Activated CD4-positive, alpha-beta memory T cell treated with anti-CD3 and anti-CD28 coated beads, Interleukin-2, amount 10 ng/mL, durations not matched to agents 7 days and 5 days (primary cell): ENCODE measurements around the gene TMC4. TPM values are rescaled to one million over a fixed set of nuclear protein-coding genes. Genes with fewer than 3 reads are reported as not detected.
"Not testable (repeated sequence)": the region's sequence is repeated elsewhere in the genome, so short reads cannot be mapped to it uniquely, and the experiment has no call there.

Source experiments
- CTCF ChIA-PET: fragments of 350-600 bp; sonication (Branson Sonifier 250); formaldehyde crosslinking; loops from one replicate; lab custom pipeline; 2021; ENCODE audit warnings: antibody characterized with exemption, inconsistent platforms; lab: Charles Lee
- POLR2A ChIA-PET: fragments of 350-600 bp; sonication (Branson Sonifier 250); formaldehyde crosslinking; loops from one replicate; lab custom pipeline; 2021; ENCODE audit warnings: antibody characterized with exemption; lab: Charles Lee
- DNase-seq: peaks from one replicate; pipeline ENCODE4 v3.0.0-alpha.2; 2020
- H3K27ac Mint-ChIP-seq: one replicate; pipeline ENCODE4 v1.8.0; 2021; ENCODE audit warnings: mild to moderate bottlenecking, mixed read lengths
- H3K27me3 Mint-ChIP-seq: one replicate; pipeline ENCODE4 v1.8.0; 2021; ENCODE audit warnings: mixed read lengths
- H3K36me3 Mint-ChIP-seq: one replicate; pipeline ENCODE4 v1.8.0; 2021; ENCODE audit warnings: low read depth, mixed read lengths
- H3K4me1 Mint-ChIP-seq: one replicate; pipeline ENCODE4 v1.8.0; 2021; ENCODE audit warnings: mixed read lengths
- H3K4me3 Mint-ChIP-seq: one replicate; pipeline ENCODE4 v1.8.0; 2021; ENCODE audit warnings: mild to moderate bottlenecking, mixed read lengths
- H3K9me3 Mint-ChIP-seq: one replicate; pipeline ENCODE4 v1.8.0; 2021; ENCODE audit warnings: mixed read lengths
- total RNA-seq, 2 experiments: library from RNA; stranded (reverse); gene quantifications; one replicate each; pipeline ENCODE4 v1.2.3, GENCODE V29; 2021

The TMC4 gene
- total RNA-seq, 2 experiments from 2014 or later: 2.8 to 3.2 TPM

DNA sequence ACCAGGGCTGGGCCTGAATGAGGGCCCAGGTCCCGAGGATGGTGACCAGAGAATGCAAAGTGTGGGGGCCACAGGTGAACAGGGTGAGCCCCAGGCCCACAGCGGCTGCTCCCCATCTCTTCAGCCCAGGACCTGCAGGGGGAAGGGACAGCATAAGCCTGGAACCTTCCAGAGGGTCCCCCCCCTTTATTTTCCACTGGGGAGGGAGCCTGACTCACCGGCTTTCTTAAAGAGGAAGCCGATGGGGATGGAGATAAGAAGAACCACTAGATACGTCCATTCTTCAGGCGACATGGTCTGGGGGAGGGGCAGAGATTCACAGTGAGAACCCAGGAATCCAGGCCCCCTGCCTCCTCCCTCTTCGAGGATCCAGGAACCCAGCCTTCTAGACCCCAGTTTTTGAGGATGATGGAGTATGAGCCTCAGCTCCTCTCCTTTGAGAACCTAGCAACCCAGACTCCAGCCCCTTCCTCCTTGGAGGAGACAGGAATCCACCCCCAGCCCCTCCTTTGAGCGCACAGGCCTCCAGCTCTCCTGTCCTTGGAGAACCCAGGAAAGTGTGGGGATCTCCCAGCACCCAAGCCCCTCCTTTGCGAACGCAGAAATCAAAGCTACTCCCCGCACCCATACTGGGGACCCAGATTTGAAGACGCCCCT lies 15.4 kb upstream of the TMC4 start:
- CTCF ChIA-PET: interaction anchor here (1.2 to 5.4 kb wide), 8 partner anchors 12 to 194 kb away, joined by 3 to 43 read pairs (median 10); partner anchors contain the start of genes CNOT3, LENG1 and RPS9
- H3K27me3 Mint-ChIP-seq: no peaks in the 10 kb centered on the region
- H3K4me3 Mint-ChIP-seq: peak overlapping the region; percentile 85
- no peaks in the 10 kb centered on the region for H3K9me3 Mint-ChIP-seq
- peaks cover 38% of the 10 kb centered on the region for H3K36me3 Mint-ChIP-seq
- peak overlapping the region; percentile 87 for H3K27ac Mint-ChIP-seq
- DNase-seq: peak; percentile 76
- H3K4me1 Mint-ChIP-seq: peaks cover 42% of the 10 kb centered on the region
- POLR2A ChIA-PET: interaction anchor here (0.7 to 7.8 kb wide), 10 partner anchors 12 to 203 kb away, joined by 3 to 169 read pairs (median 6); partner anchors contain the start of genes CNOT3 and RPS9

DNA sequence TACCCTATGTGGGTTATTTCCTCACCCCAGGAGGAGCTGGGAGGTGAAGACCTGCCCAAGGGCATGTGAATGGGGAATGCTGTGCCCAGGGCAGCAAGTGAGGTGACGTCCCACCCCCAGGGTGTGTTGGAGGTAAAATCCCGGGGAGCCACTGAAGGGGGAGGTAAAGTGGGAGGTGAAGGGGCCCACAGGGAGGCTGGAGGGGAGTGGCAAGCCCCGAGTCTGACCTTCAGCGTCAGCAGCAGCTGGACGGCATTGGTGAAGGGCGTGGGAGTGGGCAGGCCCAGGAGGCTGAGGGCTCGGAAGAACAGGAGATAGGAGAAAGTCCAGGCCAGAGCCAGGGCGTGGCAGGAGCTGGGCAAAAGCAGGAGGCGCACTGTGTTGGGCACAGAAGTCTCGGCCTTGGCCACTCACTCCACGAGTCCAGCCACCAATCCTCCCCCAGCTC lies 14.0 kb upstream of the TMC4 start:
- Mint-ChIP-seq H3K4me1 (peaks cover 29% of the 10 kb centered on the region), H3K9me3 (no peaks in the 10 kb centered on the region), H3K36me3 (peaks cover 36% of the 10 kb centered on the region), H3K4me3 (peak overlapping the region; percentile 85), H3K27ac (peak overlapping the region; percentile 44), H3K27me3 (no peaks in the 10 kb centered on the region)
- no peak for DNase-seq
- ChIA-PET POLR2A (interaction anchor here (1.1 to 7.8 kb wide), 5 partner anchors 14 to 72 kb away, joined by 3 to 169 read pairs (median 4); partner anchors contain the start of genes CNOT3 and RPS9), CTCF (interaction anchor here (2.9 to 5.4 kb wide), 3 partner anchors 13 to 79 kb away, joined by 16 to 43 read pairs (median 33); partner anchors contain the start of gene RPS9)

DNA sequence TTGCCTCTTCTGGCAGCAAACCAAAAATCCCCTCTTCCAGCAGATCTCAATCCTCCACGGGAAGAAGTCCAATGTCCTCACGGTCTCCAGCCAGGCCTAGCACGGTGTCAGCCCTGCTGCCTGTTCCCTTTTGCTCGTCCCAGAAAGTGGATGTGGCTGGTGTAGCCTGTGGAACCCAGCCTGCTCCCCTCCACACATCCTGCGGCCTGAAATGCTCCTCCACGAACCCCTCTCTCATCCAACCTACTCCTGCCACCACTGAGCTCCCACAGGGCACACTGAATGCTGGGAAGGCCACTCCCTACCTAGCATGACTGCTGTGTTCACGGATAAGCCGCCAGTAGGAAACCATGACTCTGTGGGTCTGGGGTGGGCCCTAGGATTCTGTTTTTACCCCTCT lies 13.4 kb upstream of the TMC4 start:
- H3K27me3 Mint-ChIP-seq: no peaks in the 10 kb centered on the region
- no peak overlapping the region for H3K4me3 Mint-ChIP-seq
- DNase-seq: no peak
- peaks cover 34% of the 10 kb centered on the region for H3K36me3 Mint-ChIP-seq
- no peak overlapping the region for H3K27ac Mint-ChIP-seq
- ChIA-PET CTCF (no interaction called here), POLR2A (interaction anchor here (1.1 to 7.8 kb wide), 4 partner anchors 13 to 72 kb away, joined by 3 to 169 read pairs (median 3); partner anchors contain the start of genes RPS9 and TMC4)
- peaks cover 24% of the 10 kb centered on the region for H3K4me1 Mint-ChIP-seq
- no peaks in the 10 kb centered on the region for H3K9me3 Mint-ChIP-seq

DNA sequence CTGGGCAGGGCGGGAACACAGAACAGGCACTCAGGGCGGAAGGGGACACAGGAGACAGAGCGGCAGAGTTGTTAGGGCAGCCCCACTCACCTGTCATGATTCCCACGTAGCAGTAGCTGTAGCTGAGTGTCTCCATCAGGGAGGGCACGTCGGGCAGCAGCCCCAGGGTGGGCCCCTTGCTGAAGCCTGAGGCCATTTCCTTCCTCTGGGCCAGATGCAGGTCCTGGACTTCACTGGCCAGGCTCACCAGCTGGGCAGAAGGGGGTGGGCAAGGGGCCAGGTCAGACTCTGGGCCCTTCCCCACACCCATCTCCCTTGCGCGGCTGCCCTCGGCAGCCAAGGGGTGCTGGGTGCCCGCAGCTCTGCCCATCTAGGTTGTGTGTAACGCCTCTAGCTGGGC lies 10.5 kb upstream of the TMC4 start:
- H3K36me3 Mint-ChIP-seq: peaks cover 40% of the 10 kb centered on the region
- H3K4me3 Mint-ChIP-seq: no peak overlapping the region
- H3K4me1 Mint-ChIP-seq: peaks cover 24% of the 10 kb centered on the region
- ChIA-PET CTCF (interaction anchor here (1.6 kb wide), 1 partner anchor 15 kb away, joined by 5 read pairs; no protein-coding TSS in a partner anchor), POLR2A (no interaction called here)
- no peaks in the 10 kb centered on the region for H3K9me3 Mint-ChIP-seq
- no peak overlapping the region for H3K27ac Mint-ChIP-seq
- DNase-seq: no peak
- H3K27me3 Mint-ChIP-seq: no peaks in the 10 kb centered on the region

GRCh38 chr19:54181894-54182293 lies 8.9 kb upstream of the TMC4 start:
- H3K4me1 Mint-ChIP-seq, H3K27me3 Mint-ChIP-seq, H3K27ac Mint-ChIP-seq, H3K9me3 Mint-ChIP-seq, DNase-seq, POLR2A ChIA-PET, H3K4me3 Mint-ChIP-seq: not testable (repeated sequence)
- CTCF ChIA-PET: interaction anchor here (1.6 kb wide), 1 partner anchor 14 kb away, joined by 5 read pairs; no protein-coding TSS in a partner anchor
- peaks cover 35% of the 10 kb centered on the region for H3K36me3 Mint-ChIP-seq

- H3K27me3 Mint-ChIP-seq: no peaks in the 10 kb centered on the region
- CTCF ChIA-PET: no interaction called here
- no peak overlapping the region for H3K4me3 Mint-ChIP-seq
- H3K27ac Mint-ChIP-seq: no peak overlapping the region
- no peak for DNase-seq
- H3K9me3 Mint-ChIP-seq: no peaks in the 10 kb centered on the region
- H3K4me1 Mint-ChIP-seq: peaks cover 2% of the 10 kb centered on the region
- POLR2A ChIA-PET: interaction anchor here (1.0 kb wide), 1 partner anchor 20 kb away, joined by 3 read pairs; no protein-coding TSS in a partner anchor
- peaks cover 26% of the 10 kb centered on the region for H3K36me3 Mint-ChIP-seq
Measured at GRCh38 chr19:54180691-54181091, 7.7 kb upstream of the TMC4 start.

- no peak overlapping the region for H3K4me3 Mint-ChIP-seq
- CTCF ChIA-PET: no interaction called here
- DNase-seq: no peak
Measured at GRCh38 chr19:54179921-54180461, 7.0 kb upstream of the TMC4 start.

DNA sequence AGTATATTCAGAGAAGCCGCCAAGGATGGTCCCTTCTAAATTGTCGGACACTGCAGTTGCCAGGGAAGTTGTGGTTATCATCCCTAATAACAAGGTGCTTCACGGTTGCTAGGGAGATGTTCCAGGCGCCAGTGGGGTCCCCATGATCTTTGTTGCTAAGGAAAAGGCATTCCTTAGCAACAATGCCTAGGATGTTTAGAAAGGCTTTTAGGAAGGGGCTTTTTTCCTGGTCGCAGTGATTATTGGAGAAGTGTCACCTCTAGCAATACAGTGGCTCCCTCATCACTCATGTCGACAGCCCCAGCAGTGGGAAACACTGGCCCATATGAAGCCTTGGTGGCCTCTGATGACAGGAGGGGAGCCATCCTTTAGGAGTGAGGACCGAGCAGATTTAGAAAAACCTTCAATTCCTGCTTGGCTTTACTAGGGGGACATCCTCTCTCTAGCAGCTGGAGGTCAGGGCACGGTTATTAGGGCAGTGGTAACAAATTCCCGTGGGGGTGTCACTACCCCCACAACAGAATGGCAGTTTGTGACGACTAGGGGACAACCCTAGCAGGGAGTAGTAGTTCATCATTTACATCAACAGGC lies 6.4 kb upstream of the TMC4 start:
- peaks cover 2% of the 10 kb centered on the region for H3K4me1 Mint-ChIP-seq
- no peaks in the 10 kb centered on the region for H3K9me3 Mint-ChIP-seq
- ChIA-PET CTCF (no interaction called here), POLR2A (interaction anchor here (1.0 kb wide), 1 partner anchor 19 kb away, joined by 3 read pairs; no protein-coding TSS in a partner anchor)
- H3K36me3 Mint-ChIP-seq: peaks cover 23% of the 10 kb centered on the region
- H3K27ac Mint-ChIP-seq: no peak overlapping the region
- no peaks in the 10 kb centered on the region for H3K27me3 Mint-ChIP-seq
- DNase-seq: no peak
- no peak overlapping the region for H3K4me3 Mint-ChIP-seq

More at GRCh38 chr19:54179921-54180461, 7.0 kb upstream of the TMC4 start:
- H3K27ac Mint-ChIP-seq: no peak overlapping the region
- POLR2A ChIA-PET: interaction anchor here (1.0 kb wide), 1 partner anchor 19 kb away, joined by 3 read pairs; no protein-coding TSS in a partner anchor
- peaks cover 2% of the 10 kb centered on the region for H3K4me1 Mint-ChIP-seq
- no peaks in the 10 kb centered on the region for H3K27me3 Mint-ChIP-seq
- peaks cover 23% of the 10 kb centered on the region for H3K36me3 Mint-ChIP-seq
- no peaks in the 10 kb centered on the region for H3K9me3 Mint-ChIP-seq

- peaks cover 18% of the 10 kb centered on the region for H3K36me3 Mint-ChIP-seq
- DNase-seq: peak; percentile 51
- peaks cover under 1% of the 10 kb centered on the region for H3K4me1 Mint-ChIP-seq
- H3K4me3 Mint-ChIP-seq: no peak overlapping the region
- ChIA-PET POLR2A (no interaction called here), CTCF (no interaction called here)
- H3K27me3 Mint-ChIP-seq: no peaks in the 10 kb centered on the region
- H3K9me3 Mint-ChIP-seq: no peaks in the 10 kb centered on the region
- no peak overlapping the region for H3K27ac Mint-ChIP-seq
Measured at GRCh38 chr19:54178581-54179261, 5.8 kb upstream of the TMC4 start.

DNA sequence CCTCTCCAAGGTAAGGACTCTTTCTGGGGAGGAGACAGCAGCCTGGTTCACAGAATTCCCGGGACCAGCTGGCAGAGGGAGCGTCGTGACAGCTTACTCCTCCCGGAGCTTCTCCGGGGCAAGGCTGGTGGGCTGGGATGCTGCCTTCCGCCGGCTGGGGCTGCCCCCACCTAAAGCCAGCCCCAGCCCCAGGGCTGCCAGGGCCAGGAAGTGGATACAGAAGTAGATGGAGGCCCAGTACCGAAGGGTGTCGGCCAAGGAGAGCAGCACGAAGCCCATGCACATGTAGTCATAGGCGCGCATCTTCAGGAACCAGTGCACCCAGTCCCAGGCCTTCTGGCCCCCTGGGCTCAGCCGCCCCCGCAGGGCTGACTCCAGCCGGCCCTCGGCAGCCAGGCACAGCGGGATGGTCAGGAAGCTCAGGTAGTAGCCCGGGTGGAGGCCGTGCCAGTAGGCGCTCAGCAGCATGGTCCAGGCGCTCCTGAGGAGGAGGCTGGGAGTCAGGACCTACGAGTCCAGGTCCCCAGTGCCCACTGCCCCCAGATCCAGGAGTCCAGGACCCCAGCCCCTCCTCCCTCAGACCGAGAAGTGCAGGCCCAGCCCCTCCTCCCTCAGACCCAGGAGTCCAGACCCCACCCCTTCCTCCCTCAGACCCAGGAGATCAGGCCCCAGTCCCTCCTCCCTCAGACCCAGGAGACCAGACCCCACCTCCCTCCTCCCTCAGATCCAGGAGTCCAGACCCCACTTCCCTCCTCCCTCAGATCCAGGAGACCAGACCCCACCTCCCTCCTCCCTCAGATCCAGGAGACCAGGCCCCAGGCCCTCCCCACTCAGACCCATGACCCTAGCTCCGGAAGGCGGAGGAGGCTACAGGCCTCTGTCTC lies 1.2 kb upstream of the TMC4 start:
- Mint-ChIP-seq H3K36me3 (peaks cover 9% of the 10 kb centered on the region), H3K4me1 (peaks cover 2% of the 10 kb centered on the region), H3K27ac (no peak overlapping the region), H3K27me3 (no peaks in the 10 kb centered on the region), H3K4me3 (no peak overlapping the region), H3K9me3 (no peaks in the 10 kb centered on the region)
- DNase-seq: no peak
- ChIA-PET CTCF (interaction anchor here (0.6 to 0.9 kb wide), 3 partner anchors 92 to 217 kb away, joined by 3 to 4 read pairs (median 3); no protein-coding TSS in a partner anchor), POLR2A (interaction anchor here (0.8 to 2.6 kb wide), 5 partner anchors 12 to 27 kb away, joined by 3 to 6 read pairs (median 3); partner anchors contain the start of gene LENG1)

DNA sequence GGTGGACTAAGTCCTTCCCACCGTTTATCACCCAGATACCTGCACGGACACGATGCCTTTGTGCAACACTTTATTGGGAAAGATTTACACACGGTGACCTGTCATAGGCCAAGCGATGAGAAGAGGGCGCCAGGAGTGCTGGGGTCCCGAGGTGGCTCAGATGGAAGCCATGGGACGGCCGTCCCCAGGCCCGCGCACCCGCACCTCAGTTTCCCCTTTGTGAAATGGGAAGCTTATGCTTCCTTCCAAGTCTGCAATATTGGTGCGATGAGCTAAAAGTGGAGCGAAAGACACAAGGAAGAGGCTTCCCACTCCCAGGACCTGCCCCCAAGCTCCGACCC lies 369 bp upstream of the TMC4 start:
- H3K27ac Mint-ChIP-seq: no peak overlapping the region
- H3K4me3 Mint-ChIP-seq: no peak overlapping the region
- no peaks in the 10 kb centered on the region for H3K9me3 Mint-ChIP-seq
- peaks cover 4% of the 10 kb centered on the region for H3K36me3 Mint-ChIP-seq
- no peaks in the 10 kb centered on the region for H3K27me3 Mint-ChIP-seq
- ChIA-PET POLR2A (interaction anchor here (0.7 to 2.6 kb wide), 6 partner anchors 12 to 35 kb away, joined by 3 to 6 read pairs (median 4); partner anchors contain the start of genes CNOT3 and LENG1), CTCF (interaction anchor here (0.6 to 0.9 kb wide), 2 partner anchors 93 to 218 kb away, joined by 3 read pairs; no protein-coding TSS in a partner anchor)
- peaks cover 3% of the 10 kb centered on the region for H3K4me1 Mint-ChIP-seq
- no peak for DNase-seq
